K562 (cell line): ENCODE data around the gene C22orf39. TPM values are rescaled to one million over a fixed set of nuclear protein-coding genes. Genes with fewer than 3 reads are reported as not detected.

ENCODE experiments used
- ATAC-seq: fragments of 200-7000 bp; cut with Tn5 transposase; 3 replicates; pipeline ENCODE4 v1.9.1; 2020; ENCODE audit warnings: moderate library complexity
- BruUV-seq: library from RNA; stranded (reverse); fragments of 400-500 nt; replicated peaks from 2 replicates; lab custom pipeline; 2021; lab: Mats Ljungman, UMichigan
- CTCF ChIA-PET: fragments of 300-600 bp; formaldehyde crosslinking; extraction: SDS; loops from one replicate; lab custom pipeline; 2021; ENCODE audit warnings: low intra/inter-chr PET ratio; lab: Yijun Ruan, JAX
- POLR2A ChIA-PET: fragments of 300-600, 350-650 bp; sonication (Branson Sonifier 250); formaldehyde crosslinking; extraction: SDS; loops from one replicate; lab custom pipeline; 2021; ENCODE audit warnings: antibody characterized with exemption, inconsistent platforms; lab: Yijun Ruan, JAX
- DNase-seq, 4 experiments: peaks; one replicate each; pipeline versions ENCODE4 v3.0.0 to v3.0.0-alpha.2; 2011 to 2018; ENCODE audit warnings: low spot score in 3 of 4, mixed read lengths in 3 of 4; ENCODE audit errors: extremely low read depth in 1 of 4
- FAIRE-seq: peaks from 2 replicates; lab custom pipeline; 2011; peaks lifted over from hg19 to GRCh38; lab: Jason Lieb, UNC
- H2AFZ ChIP-seq: 2 replicates; pipeline ENCODE4 v1.6.0; 2011; ENCODE audit warnings: low read depth, low read length, control low read depth, inconsistent platforms
- H3K27ac ChIP-seq: fragments of 200-600 bp; 3 replicates; pipeline ENCODE4 v1.8.0; 2011; ENCODE audit warnings: low read depth, mild to moderate bottlenecking, control low read depth, inconsistent platforms, low read length, moderate library complexity, mixed read lengths; ENCODE audit errors: extremely low read depth
- H3K27me3 ChIP-seq, 2 experiments: fragments of 300-600 bp in 1 of 2; 2 replicates in 1 of 2; 3 replicates in 1 of 2; pipeline versions ENCODE4 v1.6.0 to v1.8.0; 2011; ENCODE audit warnings: inconsistent platforms in 2 of 2, low read length in 2 of 2, mild to moderate bottlenecking in 1 of 2, mixed read lengths in 1 of 2, moderate library complexity in 1 of 2; ENCODE audit not compliant: control insufficient read depth in 2 of 2, insufficient read depth in 2 of 2
- H3K36me3 ChIP-seq: fragments of 300-600 bp; 3 replicates; pipeline ENCODE4 v1.8.0; 2011; ENCODE audit warnings: mild to moderate bottlenecking, low read length, inconsistent platforms; ENCODE audit not compliant: control insufficient read depth, insufficient read depth
- H3K4me1 ChIP-seq, 2 experiments: fragments of 200-600 bp in 1 of 2; replicated peaks in 1 of 2; 2 replicates in 1 of 2; 3 replicates in 1 of 2; pipeline versions ENCODE4 v1.5.1 to v1.8.0; 2011; ENCODE audit warnings: inconsistent platforms in 2 of 2, low read length in 2 of 2, mild to moderate bottlenecking in 1 of 2, mixed read lengths in 1 of 2, moderate library complexity in 1 of 2; ENCODE audit not compliant: control insufficient read depth in 2 of 2, insufficient read depth in 2 of 2
- H3K4me2 ChIP-seq: 2 replicates; pipeline ENCODE4 v1.6.1; 2011; ENCODE audit warnings: low read length, control low read depth, inconsistent platforms, mixed read lengths; ENCODE audit not compliant: insufficient read depth
- H3K4me3 ChIP-seq: fragments of 200-600 bp; sonication (generic), shearing (Covaris generic); 2 replicates; pipeline ENCODE4 v1.5.1; 2016; ENCODE audit warnings: control low read depth, inconsistent platforms
- H3K79me2 ChIP-seq: fragments of 200-600 bp; 3 replicates; pipeline ENCODE4 v1.8.0; 2011; ENCODE audit warnings: low read length, inconsistent platforms; ENCODE audit not compliant: control insufficient read depth, insufficient read depth
- H3K9ac ChIP-seq, 2 experiments: 2 replicates each; pipeline versions ENCODE4 v1.6.0 to v1.6.1; 2011; ENCODE audit warnings: low read depth in 2 of 2, low read length in 2 of 2, control low read depth in 1 of 2, inconsistent platforms in 1 of 2, mild to moderate bottlenecking in 1 of 2, mixed read lengths in 1 of 2; ENCODE audit not compliant: insufficient read depth in 1 of 2
- H3K9me1 ChIP-seq: one replicate; pipeline ENCODE4 v1.6.0; 2011; ENCODE audit warnings: inconsistent platforms, mild to moderate bottlenecking, low read length, moderate library complexity; ENCODE audit not compliant: control insufficient read depth, insufficient read depth
- H3K9me3 ChIP-seq: replicated peaks from 2 replicates; pipeline ENCODE4 v1.5.1; 2011; ENCODE audit warnings: low read depth, low read length, inconsistent platforms; ENCODE audit not compliant: control insufficient read depth, insufficient read depth
- H4K20me1 ChIP-seq: replicated peaks from 2 replicates; pipeline ENCODE4 v1.6.1; 2011; ENCODE audit warnings: low read length, inconsistent platforms, mixed read lengths; ENCODE audit not compliant: control insufficient read depth, insufficient read depth
- GATAD2B ChIP-seq: fragments of 450-650 bp; IDR thresholded peaks from 2 replicates; pipeline ENCODE4 v1.6.1; 2017; ENCODE audit warnings: mild to moderate bottlenecking, borderline replicate concordance
- HMGXB4 ChIP-seq: sonication (generic); formaldehyde crosslinking; IDR thresholded peaks from 2 replicates; pipeline ENCODE4 v1.8.1; 2023; ENCODE audit warnings: mild to moderate bottlenecking, missing genetic modification reagents
- MBD1 ChIP-seq: fragments of 250-450 bp; sonication (Bioruptor Pico); IDR thresholded peaks from 2 replicates; pipeline ENCODE4 v1.8.0; 2022; ENCODE audit warnings: inconsistent platforms
- RB1 ChIP-seq: fragments of 450-650 bp; IDR thresholded peaks from 2 replicates; pipeline ENCODE4 v1.6.1; 2017; ENCODE audit warnings: low read depth, mild to moderate bottlenecking
- TBP ChIP-seq: optimal IDR thresholded peaks from 2 replicates; pipeline ENCODE3; 2011; ENCODE audit warnings: low read depth, low read length, improper control_type of control experiment
- TRIM24 ChIP-seq, 2 experiments: fragments of 450-650 bp; IDR thresholded peaks; 2 replicates each; pipeline ENCODE4 v1.6.1; 2016
- ZBTB40 ChIP-seq, 2 experiments: fragments of 450-650 bp in 1 of 2; sonication (generic) in 1 of 2; formaldehyde crosslinking in 1 of 2; IDR thresholded peaks; 2 replicates each; pipeline versions ENCODE4 v1.7.1 to v1.9.0; 2016 to 2022; ENCODE audit warnings: inconsistent platforms in 1 of 2, mild to moderate bottlenecking in 1 of 2, missing genetic modification reagents in 1 of 2
- WGBS: fragments of 100-300 bp; shearing (Covaris generic); methylation state at CpG from one replicate; pipeline ENCODE4 v1.1.6; 2016; ENCODE audit warnings: low coverage, mixed read lengths; ENCODE audit not compliant: insufficient coverage; ENCODE audit errors: missing lambda C conversion rate; 5-methylcytosine and 5-hydroxymethylcytosine counted together
- in situ Hi-C: fragments of 300-500 bp; cut with MboI; formaldehyde crosslinking; loops from 4 replicates; pipeline ENCODE4 v1.15.0; 2018; ENCODE audit warnings: inconsistent platforms, mixed read lengths
- intact Hi-C: fragments of 100-400 bp; cut with micrococcal nuclease; formaldehyde crosslinking; loops from 2 replicates; pipeline ENCODE4 v1.14.2; 2022
- polyA plus RNA-seq, 8 experiments: library from polyadenylated mRNA; depleted of rRNA in 4 of 8; stranded (reverse) in 5 of 8; unstranded in 3 of 8; fragments of >200 nt; fragmentation: Nextera tagmentation in 2 of 8; fragmentation: Illumina TruSeq in 1 of 8; extraction: Ambion mirVana in 2 of 8; extraction: Trizol in 1 of 8; gene quantifications; 2 replicates each; pipeline versions ENCODE4 v1.2.1 to v1.2.3, GENCODE V29; 2011 to 2014; ENCODE audit warnings: inconsistent platforms in 1 of 8, missing spikeins in 1 of 8
- total RNA-seq, 7 experiments: library from RNA; depleted of rRNA in 6 of 7; stranded (reverse); fragments of >200 nt in 6 of 7; fragmentation: Illumina TruSeq in 2 of 7; extraction: Trizol in 2 of 7; gene quantifications; 2 replicates each; pipeline versions ENCODE4 v1.2.1 to v1.2.3, GENCODE V29; 2011 to 2021; ENCODE audit warnings: low replicate concordance in 1 of 7

C22orf39 gene
- total and polyA plus RNA-seq, 9 of the 15 experiments (the other 6 are each of a cell fraction or from before 2014, with no cell fraction given): 20.4 to 139 (median 66.8) TPM

- Histone ChIP-seq H3K27ac (no peak overlapping the region), H3K36me3 (peaks cover 95% of the 10 kb centered on the region), H3K4me3 (no peak overlapping the region), H3K4me1 (peaks cover 18 to 24% of the 10 kb centered on the region in 2 experiments; a peak in 4 of 5 replicates), H3K27me3 (no peaks in the 10 kb centered on the region), H3K9me1 (peaks cover 23% of the 10 kb centered on the region), H3K4me2 (no peak overlapping the region), H3K9me3 (no peaks in the 10 kb centered on the region), H3K9ac (no peak overlapping the region), H2AFZ (no peak overlapping the region), H4K20me1 (peaks cover 23% of the 10 kb centered on the region), H3K79me2 (peaks cover 35% of the 10 kb centered on the region)
- FAIRE-seq (no peak), DNase-seq (no peak), ATAC-seq (no peak)
- no TSS peak for BruUV-seq
- intact Hi-C loops: no loop called here
- WGBS: 89% methylated on average over 4 of the region's 4 CpGs
- in situ Hi-C loops: no loop called here
- POLR2A ChIA-PET: interaction anchor here (0.6 to 14.3 kb wide), 6 partner anchors 9 to 128 kb away, joined by 3 to 245 read pairs (median 4); no protein-coding TSS in a partner anchor
- CTCF ChIA-PET: no interaction called here
- TF ChIP-seq MBD1 (CRISPR knock-in tag) (no peak), ZBTB40 (IDR thresholded peaks at IDR 0.05) (no peak), ZBTB40 (CRISPR knock-in tag; IDR thresholded peaks at IDR 0.05) (0 out of 2 replicates have a peak, but pooled peaks have one; percentile 40), GATAD2B (no peak), TBP (no peak), TRIM24 (IDR thresholded peaks at IDR 0.05) (no peak), RB1 (no peak), HMGXB4 (CRISPR knock-in tag) (0 out of 2 replicates have a peak, but pooled peaks have one; percentile 31)
Measured at GRCh38 chr22:19406846-19407245, 40.7 kb downstream of the C22orf39 start.
